ENCODE data around the gene ATP6V0D1. TPM values are rescaled to one million over a fixed set of nuclear protein-coding genes. Genes with fewer than 3 reads are reported as not detected.

ATP6V0D1 gene
- total RNA-seq, 1 experiment from 2014 or later = 43.0 TPM

DNA sequence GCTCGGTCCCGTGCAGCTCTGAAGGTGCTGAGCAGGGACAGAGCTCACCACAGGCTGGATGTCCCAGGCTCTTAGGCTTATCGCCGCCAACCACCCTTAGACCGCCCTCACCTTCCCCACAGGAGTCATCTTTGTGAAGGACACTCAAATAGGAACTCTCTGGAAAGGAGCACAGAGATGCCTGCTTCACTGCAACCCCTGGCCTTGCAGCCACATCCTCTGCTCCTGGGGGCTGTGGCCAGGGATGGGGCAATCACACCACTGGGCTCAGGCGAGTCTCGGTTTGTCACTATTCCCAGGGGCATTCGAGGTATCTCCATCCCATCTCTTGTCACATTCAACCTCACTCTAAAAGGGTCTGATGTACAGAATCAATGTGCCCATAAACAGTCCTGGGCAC lies 75.6 kb downstream of the ATP6V0D1 start:
- Histone ChIP-seq H3K27ac (ENCODE audit: insufficient read length, low read depth, low read length) (no peak overlapping the region), H2BK5ac (ENCODE audit: insufficient read length, low read length) (no peak overlapping the region), H2AFZ (ENCODE audit: low read length) (no peak overlapping the region), H4K20me1 (ENCODE audit: control insufficient read depth, insufficient read depth, insufficient read length) (no peaks in the 10 kb centered on the region), H3K4ac (ENCODE audit: low read depth, low read length) (no peak overlapping the region), H3K79me1 (ENCODE audit: insufficient read depth, low read depth, low read length, poor library complexity, severe bottlenecking) (no peaks in the 10 kb centered on the region), H2BK15ac (ENCODE audit: low read depth, low read length) (no peak overlapping the region), H3K9ac (ENCODE audit: extremely low read depth, insufficient read length, low read length) (no peak overlapping the region), H4K5ac (ENCODE audit: insufficient read length, low read depth, low read length) (no peak overlapping the region), H3K4me2 (ENCODE audit: insufficient read depth, insufficient read length, low read length) (no peak overlapping the region), H3K56ac (ENCODE audit: insufficient read length, low read depth, low read length) (no peak overlapping the region), H2BK20ac (ENCODE audit: low read depth, low read length, poor library complexity, severe bottlenecking) (no peak overlapping the region), H4K8ac (replicated peaks; ENCODE audit: insufficient read length, low read depth, low read length) (no peak overlapping the region), H3K9me3 (ENCODE audit: control insufficient read depth, low read depth, low read length) (no peaks in the 10 kb centered on the region), H3K14ac (ENCODE audit: insufficient read depth, low read length) (no peak overlapping the region), H2BK120ac (ENCODE audit: low read depth, low read length, poor library complexity, severe bottlenecking) (no peak overlapping the region), H3K4me1 (ENCODE audit: insufficient read depth, low read length) (peaks cover 8% of the 10 kb centered on the region; the same call in 1 of the 2 replicates), H2BK12ac (ENCODE audit: insufficient read length, low read depth, low read length) (no peak overlapping the region), H3K27me3 (ENCODE audit: insufficient read depth, low read length) (no peaks in the 10 kb centered on the region), H3K23me2 (ENCODE audit: insufficient read length, low read depth, low read length, poor library complexity, severe bottlenecking) (no peaks in the 10 kb centered on the region), H3K23ac (ENCODE audit: insufficient read length, low read depth, low read length) (no peak overlapping the region), H3K18ac (ENCODE audit: insufficient read length, low read depth, low read length) (no peak overlapping the region), H3K79me2 (ENCODE audit: insufficient read depth, low read length) (no peaks in the 10 kb centered on the region), H4K91ac (ENCODE audit: insufficient read length, low read depth, low read length) (no peak overlapping the region), H2AK5ac (ENCODE audit: insufficient read length, low read length) (no peak overlapping the region), H3T11ph (ENCODE audit: low read length) (no peak overlapping the region)
- Mint-ChIP-seq H3K4me1 (peaks cover 44% of the 10 kb centered on the region in 2 experiments), H3K27me3 (ENCODE audit: low read depth) (peaks cover 26% of the 10 kb centered on the region), H3K9me3 (no peaks in the 10 kb centered on the region), H3K4me3 (no peak overlapping the region; a peak in 1 of 5 replicates), H3K36me3 (ENCODE audit: insufficient read depth in 1 of 3, low read depth in 3 of 3) (peaks cover 0 to 4% (median 0%) of the 10 kb centered on the region in 3 experiments; a peak in 2 of 7 replicates), H3K27ac (no peak overlapping the region)
- no CpG with 5 or more reads among the region's 8 CpGs for WGBS (ENCODE audit: extremely low coverage, insufficient read length, low lambda C conversion rate)
- TF ChIP-seq CTCF (conservative IDR thresholded peaks at IDR 0.05) = no peak
- DNase-seq = no peak

Measured in H9 (cell line).